ENCODE data around the gene PTPN2. TPM values are rescaled to one million over a fixed set of nuclear protein-coding genes. Genes with fewer than 3 reads are reported as not detected.
A peak's percentile ranks its signal among the peaks of the same experiment; 100 is the strongest.

The PTPN2 gene
- polyA plus RNA-seq, 2 of the 4 experiments (the other 2 are of a cell fraction), result 23.0 to 32.4 TPM

DNA sequence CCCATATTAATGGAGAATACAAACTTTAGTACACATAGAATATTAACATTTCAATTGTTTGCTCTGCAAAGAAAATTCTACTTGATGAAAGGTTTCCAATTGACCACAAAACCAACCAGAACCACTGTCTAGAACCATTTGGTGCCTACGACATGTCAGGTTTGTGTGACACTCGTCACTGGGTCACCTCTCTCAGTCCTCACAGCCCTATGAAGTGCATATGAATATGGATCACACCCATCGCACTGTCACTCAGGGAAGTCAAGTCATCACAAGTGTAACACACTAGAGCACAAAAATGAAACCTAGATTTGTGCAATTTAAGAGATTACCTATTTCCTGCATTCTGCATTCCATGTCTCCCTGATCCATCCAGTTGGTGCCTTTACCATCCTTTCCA is 43.7 kb downstream of the PTPN2 start (continued):
- TF ChIP-seq, protein P1, sequence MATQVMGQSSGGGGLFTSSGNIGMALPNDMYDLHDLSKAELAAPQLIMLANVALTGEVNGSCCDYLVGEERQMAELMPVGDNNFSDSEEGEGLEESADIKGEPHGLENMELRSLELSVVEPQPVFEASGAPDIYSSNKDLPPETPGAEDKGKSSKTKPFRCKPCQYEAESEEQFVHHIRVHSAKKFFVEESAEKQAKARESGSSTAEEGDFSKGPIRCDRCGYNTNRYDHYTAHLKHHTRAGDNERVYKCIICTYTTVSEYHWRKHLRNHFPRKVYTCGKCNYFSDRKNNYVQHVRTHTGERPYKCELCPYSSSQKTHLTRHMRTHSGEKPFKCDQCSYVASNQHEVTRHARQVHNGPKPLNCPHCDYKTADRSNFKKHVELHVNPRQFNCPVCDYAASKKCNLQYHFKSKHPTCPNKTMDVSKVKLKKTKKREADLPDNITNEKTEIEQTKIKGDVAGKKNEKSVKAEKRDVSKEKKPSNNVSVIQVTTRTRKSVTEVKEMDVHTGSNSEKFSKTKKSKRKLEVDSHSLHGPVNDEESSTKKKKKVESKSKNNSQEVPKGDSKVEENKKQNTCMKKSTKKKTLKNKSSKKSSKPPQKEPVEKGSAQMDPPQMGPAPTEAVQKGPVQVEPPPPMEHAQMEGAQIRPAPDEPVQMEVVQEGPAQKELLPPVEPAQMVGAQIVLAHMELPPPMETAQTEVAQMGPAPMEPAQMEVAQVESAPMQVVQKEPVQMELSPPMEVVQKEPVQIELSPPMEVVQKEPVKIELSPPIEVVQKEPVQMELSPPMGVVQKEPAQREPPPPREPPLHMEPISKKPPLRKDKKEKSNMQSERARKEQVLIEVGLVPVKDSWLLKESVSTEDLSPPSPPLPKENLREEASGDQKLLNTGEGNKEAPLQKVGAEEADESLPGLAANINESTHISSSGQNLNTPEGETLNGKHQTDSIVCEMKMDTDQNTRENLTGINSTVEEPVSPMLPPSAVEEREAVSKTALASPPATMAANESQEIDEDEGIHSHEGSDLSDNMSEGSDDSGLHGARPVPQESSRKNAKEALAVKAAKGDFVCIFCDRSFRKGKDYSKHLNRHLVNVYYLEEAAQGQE (IDR thresholded peaks at IDR 0.05), result no peak
- TF ChIP-seq ZFP36 (IDR thresholded peaks at IDR 0.05; ENCODE audit: borderline replicate concordance, partially characterized antibody), result no peak

DNA sequence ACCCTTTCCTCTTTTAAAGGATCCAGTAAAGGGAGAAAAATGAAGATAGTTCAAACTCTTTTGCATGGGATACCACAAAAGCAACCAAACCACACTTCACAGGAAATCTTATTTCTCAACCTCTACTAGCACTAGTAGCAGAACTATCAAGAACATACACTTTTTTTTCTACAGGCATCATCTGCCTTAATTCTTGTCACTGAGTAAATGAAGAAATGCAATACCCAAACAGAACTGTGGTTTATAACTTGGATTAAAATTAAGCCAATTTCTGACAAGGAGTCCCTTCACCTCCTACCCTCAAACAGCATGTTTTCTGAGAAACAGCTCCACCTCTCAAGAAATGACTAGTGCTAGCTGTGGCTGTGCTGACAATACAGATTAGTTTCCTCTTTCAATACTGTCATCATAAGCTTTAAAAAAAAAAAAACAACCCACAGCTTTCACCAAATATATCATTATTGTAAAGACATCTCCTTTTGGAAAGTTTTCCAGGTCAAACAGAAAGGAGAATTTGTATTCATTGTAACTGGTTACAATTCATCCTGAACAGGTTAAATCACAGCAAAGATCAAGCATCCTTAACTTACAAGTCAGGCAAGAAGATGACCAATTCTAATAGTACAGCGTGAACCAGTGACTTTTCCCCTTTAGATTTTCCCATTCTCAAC is 44.4 kb downstream of the PTPN2 start:
- TF ChIP-seq NFE2L2 (conservative IDR thresholded peaks at IDR 0.05; ENCODE audit: low read length) (no peak), CHD2 (IDR thresholded peaks at IDR 0.05; ENCODE audit: low read length, partially characterized antibody) (no peak), BHLHE40 (IDR thresholded peaks at IDR 0.05; ENCODE audit: low read depth, low read length) (no peak), PHF8 (IDR thresholded peaks at IDR 0.05; ENCODE audit: borderline replicate concordance, low read depth) (no peak), RCOR1 (IDR thresholded peaks at IDR 0.05; ENCODE audit: low read depth, low read length) (no peak), CBX8 (IDR thresholded peaks at IDR 0.05) (no peak), ESRRA (IDR thresholded peaks at IDR 0.05; ENCODE audit: borderline replicate concordance, low read length) (no peak), MYC (IDR thresholded peaks at IDR 0.05; ENCODE audit: borderline replicate concordance, low read length) (no peak), RARB (CRISPR knock-in tag; IDR thresholded peaks at IDR 0.05) (no peak), HEYL (CRISPR knock-in tag; IDR thresholded peaks at IDR 0.05) (no peak), RAD21 (conservative IDR thresholded peaks at IDR 0.05 in 1 of 2, IDR thresholded peaks at IDR 0.05 in 1 of 2) (no peak), FOXS1 (CRISPR knock-in tag; IDR thresholded peaks at IDR 0.05) (no peak)
- TF ChIP-seq, protein P2, sequence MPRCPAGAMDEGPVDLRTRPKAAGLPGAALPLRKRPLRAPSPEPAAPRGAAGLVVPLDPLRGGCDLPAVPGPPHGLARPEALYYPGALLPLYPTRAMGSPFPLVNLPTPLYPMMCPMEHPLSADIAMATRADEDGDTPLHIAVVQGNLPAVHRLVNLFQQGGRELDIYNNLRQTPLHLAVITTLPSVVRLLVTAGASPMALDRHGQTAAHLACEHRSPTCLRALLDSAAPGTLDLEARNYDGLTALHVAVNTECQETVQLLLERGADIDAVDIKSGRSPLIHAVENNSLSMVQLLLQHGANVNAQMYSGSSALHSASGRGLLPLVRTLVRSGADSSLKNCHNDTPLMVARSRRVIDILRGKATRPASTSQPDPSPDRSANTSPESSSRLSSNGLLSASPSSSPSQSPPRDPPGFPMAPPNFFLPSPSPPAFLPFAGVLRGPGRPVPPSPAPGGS (IDR thresholded peaks at IDR 0.05), result no peak
- TF ChIP-seq, protein P3, sequence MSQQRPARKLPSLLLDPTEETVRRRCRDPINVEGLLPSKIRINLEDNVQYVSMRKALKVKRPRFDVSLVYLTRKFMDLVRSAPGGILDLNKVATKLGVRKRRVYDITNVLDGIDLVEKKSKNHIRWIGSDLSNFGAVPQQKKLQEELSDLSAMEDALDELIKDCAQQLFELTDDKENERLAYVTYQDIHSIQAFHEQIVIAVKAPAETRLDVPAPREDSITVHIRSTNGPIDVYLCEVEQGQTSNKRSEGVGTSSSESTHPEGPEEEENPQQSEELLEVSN (IDR thresholded peaks at IDR 0.05; ENCODE audit: borderline replicate concordance, low read depth), result no peak
- ATAC-seq (no peak), FAIRE-seq (no peak), DNase-seq (ENCODE audit: low read depth in 1 of 2, low spot score in 1 of 2) (no peak)
- H3K4me3 ChIP-seq, result no peak overlapping the region
- H3K4me2 ChIP-seq, result peak overlapping the region; percentile 75
- ChIA-PET CTCF (no interaction called here), POLR2A (interaction anchor here (1.0 kb wide), 1 partner anchor 44 kb away, joined by 10 read pairs; no protein-coding TSS in a partner anchor)
- peaks cover 34% of the 10 kb centered on the region for H3K4me1 ChIP-seq
- H3K27ac ChIP-seq, result peak overlapping the region; percentile 80 to 81
- no peaks in the 10 kb centered on the region for H3K9me3 ChIP-seq
- WGBS (ENCODE audit: missing lambda C conversion rate), result 89% methylated on average over 1 of the region's 1 CpG

DNA sequence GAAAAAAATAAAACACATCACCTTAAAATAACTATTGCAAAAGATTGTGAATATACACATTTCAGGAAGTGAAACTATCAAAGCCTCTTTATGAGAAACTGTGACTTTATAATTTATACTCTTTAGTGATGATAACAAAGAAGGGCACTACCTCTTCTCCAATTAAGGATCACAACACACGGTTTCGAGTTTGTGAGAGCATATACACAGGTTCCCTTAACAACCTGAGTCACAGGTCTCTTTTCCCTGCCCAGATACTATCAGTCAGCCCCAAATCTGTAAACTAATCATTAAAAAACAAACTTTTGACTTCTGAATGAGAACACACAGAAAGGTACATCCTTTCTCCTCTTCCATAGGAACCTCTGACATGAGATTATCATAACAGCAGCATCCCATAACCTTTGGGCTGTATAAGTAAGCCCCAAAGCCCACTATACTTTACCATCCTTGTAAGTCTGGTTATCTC is 44.9 kb downstream of the PTPN2 start:
- FAIRE-seq (no peak), ATAC-seq (no peak), DNase-seq (ENCODE audit: low read depth in 1 of 2, low spot score in 1 of 2) (peak in 1 of 2 experiments; percentile 12)
- POLR2A ChIA-PET, result interaction anchor here (1.0 kb wide), 1 partner anchor 44 kb away, joined by 10 read pairs; no protein-coding TSS in a partner anchor
- no peak overlapping the region for H3K4me3 ChIP-seq
- no peaks in the 10 kb centered on the region for H3K9me3 ChIP-seq
- CTCF ChIA-PET, result no interaction called here
- H3K4me2 ChIP-seq, result peak overlapping the region; percentile 75
- 25% methylated on average over 2 of the region's 2 CpGs for WGBS (ENCODE audit: missing lambda C conversion rate)
- H3K4me1 ChIP-seq, result peaks cover 34% of the 10 kb centered on the region
- peak overlapping the region; percentile 80 to 81 for H3K27ac ChIP-seq
- no peak for TF ChIP-seq TFCP2L1 (CRISPR knock-in tag; IDR thresholded peaks at IDR 0.05)
- no peak for TF ChIP-seq HOXB13 (CRISPR knock-in tag; IDR thresholded peaks at IDR 0.05; ENCODE audit: low read depth)
- no peak for TF ChIP-seq POLR2AphosphoS2 (conservative IDR thresholded peaks at IDR 0.05; ENCODE audit: low read length)
- TF ChIP-seq HOXA7 (CRISPR knock-in tag; IDR thresholded peaks at IDR 0.05), result no peak
- no peak for TF ChIP-seq CHD2 (IDR thresholded peaks at IDR 0.05; ENCODE audit: low read length, partially characterized antibody)
- TF ChIP-seq SREBF2 (IDR thresholded peaks at IDR 0.05), result no peak
- no peak for TF ChIP-seq ZNF302 (CRISPR knock-in tag; IDR thresholded peaks at IDR 0.05)
- TF ChIP-seq SMC3 (IDR thresholded peaks at IDR 0.05), result no peak
- TF ChIP-seq ZSCAN20 (CRISPR knock-in tag; IDR thresholded peaks at IDR 0.05), result no peak
- no peak for TF ChIP-seq FOSL2 (IDR thresholded peaks at IDR 0.05)
- no peak for TF ChIP-seq FOSL2 (CRISPR knock-in tag; IDR thresholded peaks at IDR 0.05)
- TF ChIP-seq KDM5A (IDR thresholded peaks at IDR 0.05), result no peak
- no peak for TF ChIP-seq CBX2 (IDR thresholded peaks at IDR 0.05; ENCODE audit: borderline replicate concordance, low read depth)
- TF ChIP-seq HDAC2 (IDR thresholded peaks at IDR 0.05), result no peak
- no peak for TF ChIP-seq CBX8 (IDR thresholded peaks at IDR 0.05)
- TF ChIP-seq ZFP36 (IDR thresholded peaks at IDR 0.05; ENCODE audit: borderline replicate concordance, partially characterized antibody), result no peak
- no peak for TF ChIP-seq ELK1 (IDR thresholded peaks at IDR 0.05; ENCODE audit: low read depth, low read length)
